ENCODE measurements around the gene ARHGAP26.

Gene ARHGAP26

DNA sequence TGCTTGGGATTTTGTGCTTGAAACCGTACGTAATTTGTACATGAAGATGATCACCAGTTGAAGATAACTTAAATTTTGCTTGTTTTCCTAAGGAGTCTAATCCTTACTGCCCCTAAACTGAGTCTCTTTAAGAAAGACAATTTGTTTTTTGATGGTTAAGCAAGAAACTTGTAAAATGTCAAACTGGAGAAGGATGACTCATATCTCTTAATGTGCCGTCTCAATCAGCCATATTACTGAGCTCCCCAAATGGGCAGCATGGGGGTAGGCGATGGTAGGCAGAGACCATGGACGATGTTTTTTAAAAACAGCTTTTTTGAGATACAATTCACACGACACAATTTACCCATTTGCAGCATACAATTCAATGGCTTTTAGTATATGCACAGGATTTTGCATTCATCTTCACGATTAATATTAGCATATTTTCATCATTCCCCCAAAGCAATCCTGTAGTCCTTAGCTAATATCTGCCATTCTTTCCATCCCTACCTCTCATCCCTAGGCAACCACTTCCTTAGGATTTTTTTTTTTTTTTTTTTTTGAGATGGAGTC lies 14.3 kb downstream of the ARHGAP26 start:
- DNase-seq (ENCODE audit: low read depth in 2 of 2), result no peak

DNA sequence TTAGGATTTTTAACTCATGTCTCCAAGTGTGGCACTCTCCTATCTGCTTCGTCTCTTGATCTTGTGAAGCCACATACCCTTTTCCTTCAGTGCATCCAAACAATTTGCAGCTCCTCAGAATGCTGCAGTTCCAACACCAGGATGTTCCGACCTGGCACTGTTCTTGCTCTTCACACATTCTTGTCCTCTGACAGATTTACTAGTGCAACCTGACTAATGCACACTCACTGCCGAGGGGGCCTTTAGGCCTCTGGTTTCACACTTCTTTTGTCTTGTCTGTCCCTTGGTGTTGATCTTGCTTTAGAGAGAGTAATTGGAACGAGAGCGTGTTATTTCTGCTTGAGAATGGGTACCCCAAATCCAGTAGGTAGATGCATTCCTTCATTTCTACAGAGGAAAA lies 15.0 kb downstream of the ARHGAP26 start:
- DNase-seq (ENCODE audit: low read depth in 2 of 2), result no peak

DNA sequence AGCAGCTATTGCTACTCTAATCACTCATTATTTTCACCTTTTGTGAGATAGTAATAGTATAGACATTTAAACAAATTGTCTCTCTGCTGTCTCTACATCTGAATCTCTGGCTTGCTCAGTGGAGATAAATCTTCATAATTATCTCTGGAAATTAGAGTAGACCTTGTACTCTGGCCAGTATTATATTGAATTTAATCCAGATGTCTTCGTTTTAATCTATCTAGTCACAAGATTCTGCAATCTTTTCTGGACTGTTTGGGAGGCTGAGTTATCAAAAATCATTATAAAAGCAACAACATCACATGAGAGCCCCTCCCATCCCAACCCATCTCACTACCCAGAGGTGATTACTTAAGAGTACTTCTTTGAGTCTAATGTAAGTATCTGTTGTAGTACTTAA lies 19.0 kb downstream of the ARHGAP26 start:
- no peak for DNase-seq (ENCODE audit: low read depth in 2 of 2)

GRCh38 chr5:142792012-142792864 lies 22.1 kb downstream of the ARHGAP26 start:
- no peak for DNase-seq (ENCODE audit: low read depth in 2 of 2)

DNA sequence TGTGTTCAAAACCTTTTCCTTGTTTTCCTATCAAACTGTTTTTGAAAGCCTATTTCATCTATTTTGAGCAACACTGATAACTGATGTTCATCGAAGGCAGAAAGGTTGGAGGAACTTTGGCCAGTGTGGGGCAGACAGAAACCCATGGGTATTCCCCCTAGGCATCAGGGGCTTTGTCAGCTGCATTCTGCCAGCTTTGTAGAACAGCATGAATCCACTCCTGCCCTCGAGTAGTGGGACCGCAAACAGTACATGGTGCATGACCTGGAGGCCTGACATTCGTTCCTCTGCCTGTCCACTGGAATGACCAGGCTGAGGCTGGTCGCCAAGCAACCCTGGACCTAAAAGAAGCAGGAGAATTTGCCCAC lies 22.7 kb downstream of the ARHGAP26 start:
- DNase-seq (ENCODE audit: low read depth in 2 of 2), result no peak

DNA sequence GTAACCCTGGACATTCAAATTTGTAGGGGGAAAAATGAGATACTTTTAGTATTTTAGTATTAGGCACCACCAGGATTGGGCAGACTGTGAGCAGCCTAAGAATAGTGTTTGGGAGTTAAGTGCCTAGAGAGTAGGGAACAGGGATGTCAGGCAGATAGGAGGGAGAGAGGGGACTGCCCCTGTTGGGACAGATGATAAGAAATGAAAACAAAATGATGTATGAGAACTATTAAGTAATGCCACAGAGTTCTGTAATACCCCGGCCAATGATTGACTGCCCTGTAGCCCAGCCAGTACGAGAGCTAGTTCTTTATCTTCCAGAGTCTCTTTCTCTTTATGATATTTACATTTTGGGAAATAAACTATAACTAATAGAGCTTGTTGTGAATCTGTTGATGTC lies 24.4 kb downstream of the ARHGAP26 start:
- DNase-seq (ENCODE audit: low read depth in 2 of 2), result no peak

DNA sequence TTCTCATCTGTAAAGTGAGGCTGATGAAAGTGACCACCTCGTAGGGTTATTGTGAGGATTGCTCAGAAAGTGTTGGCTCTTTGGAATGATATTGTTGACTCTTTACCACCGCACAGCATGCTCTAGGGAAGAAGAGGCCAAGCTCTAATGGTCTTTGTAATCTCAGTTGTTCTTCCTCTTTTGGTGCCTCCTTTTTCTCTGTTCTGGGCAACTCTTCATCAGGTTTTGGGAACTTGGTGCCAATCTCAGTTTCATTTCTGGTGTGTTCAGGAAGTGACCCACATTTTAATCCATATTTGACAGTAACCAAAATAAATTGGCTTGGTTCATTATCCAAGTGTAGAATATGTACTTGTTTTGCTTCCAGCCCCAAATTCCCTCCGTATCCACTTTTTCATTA lies 25.1 kb downstream of the ARHGAP26 start:
- DNase-seq (ENCODE audit: low read depth in 2 of 2), result no peak

- no peak for DNase-seq (ENCODE audit: low read depth in 2 of 2)
These were observed 26.4 kb downstream of the ARHGAP26 start for GRCh38 chr5:142796492-142797109.

GRCh38 chr5:142797420-142797819 lies 27.2 kb downstream of the ARHGAP26 start:
- no peak for DNase-seq (ENCODE audit: low read depth in 2 of 2)

- DNase-seq (ENCODE audit: low read depth in 2 of 2), result peak in 1 of 2 donors; percentile 8
These were observed 28.1 kb downstream of the ARHGAP26 start for GRCh38 chr5:142798099-142798770.

- peak in 1 of 2 donors; percentile 21 for DNase-seq (ENCODE audit: low read depth in 2 of 2)
These were observed 30.8 kb downstream of the ARHGAP26 start for GRCh38 chr5:142800776-142801494.

DNA sequence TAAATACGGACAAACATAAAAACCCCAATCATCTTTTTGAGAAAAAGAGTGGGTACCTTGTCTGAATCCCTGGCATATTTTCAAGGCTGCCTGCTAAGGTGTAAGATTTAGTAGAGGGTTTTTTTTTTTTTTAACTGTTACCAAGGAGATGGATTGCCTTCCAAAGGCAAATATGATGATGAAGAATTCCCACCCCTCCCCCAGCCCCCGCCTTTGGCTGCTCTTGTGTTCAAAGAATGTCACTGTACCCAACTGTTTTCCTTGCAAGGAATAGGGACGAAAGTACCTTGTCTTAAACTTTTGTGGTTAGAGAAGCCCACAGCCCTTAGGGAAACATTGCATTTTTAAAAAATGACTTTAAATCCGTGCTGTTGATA lies 31.3 kb downstream of the ARHGAP26 start:
- DNase-seq (ENCODE audit: low read depth in 2 of 2), result no peak

DNA sequence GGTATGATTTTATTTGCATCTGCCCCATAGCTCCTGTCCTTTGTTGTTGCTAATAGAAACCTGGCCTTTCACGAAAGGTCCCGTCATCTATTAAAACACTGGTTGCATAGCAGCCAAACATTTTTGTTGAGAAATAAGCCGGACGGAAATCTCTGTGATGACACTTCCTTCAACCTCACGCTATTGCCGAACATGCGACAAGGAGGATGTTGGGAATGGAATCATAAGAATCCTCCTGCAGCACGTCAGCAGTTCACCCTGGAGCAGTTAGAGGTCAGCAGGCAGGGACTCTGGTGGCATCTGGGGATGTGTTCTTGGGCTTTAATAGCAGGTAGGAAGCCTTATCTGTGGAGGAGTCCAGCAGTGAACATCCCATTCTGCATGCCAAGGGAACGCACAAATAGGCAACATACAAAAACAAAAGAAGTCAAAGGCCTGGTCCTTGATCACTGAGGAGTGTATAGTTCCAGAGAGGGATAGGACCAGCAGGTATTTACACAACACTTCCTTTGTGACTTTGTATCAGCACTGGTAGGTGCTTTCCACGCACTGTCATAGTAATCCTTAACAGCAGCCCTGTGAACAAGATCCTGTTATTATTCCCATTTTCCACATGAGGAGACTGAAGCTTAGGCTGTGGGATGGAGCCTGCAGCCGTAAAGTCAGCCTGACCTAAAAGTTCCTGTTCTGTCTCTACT lies 33.4 kb downstream of the ARHGAP26 start:
- no peak for DNase-seq (ENCODE audit: low read depth in 2 of 2)

DNA sequence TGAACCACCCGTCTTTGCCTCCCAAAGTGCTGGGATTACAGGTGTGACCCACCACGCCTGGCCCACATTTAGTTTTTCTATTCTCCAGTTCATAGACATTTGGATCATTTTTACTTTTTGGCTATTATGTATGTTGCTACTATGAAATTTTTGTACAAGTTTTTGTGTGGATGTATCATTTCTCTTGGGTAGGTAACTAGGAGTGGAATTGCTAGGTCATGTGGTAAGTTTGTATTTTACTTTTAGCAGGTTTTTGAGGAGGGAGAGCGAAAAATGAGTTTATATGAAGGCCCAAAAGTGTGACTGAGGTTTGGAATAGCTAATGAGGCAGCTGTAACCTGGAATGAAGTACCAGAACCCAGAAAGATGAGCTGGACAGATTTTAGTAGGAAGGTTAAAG lies 35.2 kb downstream of the ARHGAP26 start:
- DNase-seq (ENCODE audit: low read depth in 2 of 2), result no peak

- DNase-seq (ENCODE audit: low read depth in 2 of 2), result no peak
These were observed 36.7 kb downstream of the ARHGAP26 start for GRCh38 chr5:142806841-142807267.

DNA sequence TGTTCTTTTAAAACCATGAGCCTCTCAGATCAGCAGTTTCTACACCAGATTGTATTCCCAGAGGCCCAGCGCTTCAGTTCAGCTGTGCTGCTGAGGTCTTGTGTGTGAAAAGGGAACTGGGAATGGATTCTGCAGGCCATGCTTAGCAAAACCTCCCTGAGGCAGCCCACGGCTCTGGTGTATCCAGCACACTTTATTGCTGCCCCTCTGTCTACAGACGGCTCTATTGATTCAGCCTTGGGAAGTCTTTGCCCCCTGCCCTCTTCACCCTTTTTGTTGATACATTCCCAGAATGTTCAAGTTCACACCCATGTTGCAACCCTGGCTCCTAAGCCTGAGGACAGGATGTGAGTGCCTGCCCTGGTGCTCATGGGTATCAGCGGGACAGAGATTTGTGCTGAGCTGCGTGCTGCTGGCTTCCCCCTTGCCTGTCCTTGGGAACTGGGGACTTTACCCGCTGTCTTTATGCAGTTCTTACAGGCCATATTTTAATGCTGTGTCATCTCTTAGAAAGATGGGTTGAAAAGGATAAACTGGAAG lies 37.3 kb downstream of the ARHGAP26 start:
- DNase-seq (ENCODE audit: low read depth in 2 of 2), result no peak

DNA sequence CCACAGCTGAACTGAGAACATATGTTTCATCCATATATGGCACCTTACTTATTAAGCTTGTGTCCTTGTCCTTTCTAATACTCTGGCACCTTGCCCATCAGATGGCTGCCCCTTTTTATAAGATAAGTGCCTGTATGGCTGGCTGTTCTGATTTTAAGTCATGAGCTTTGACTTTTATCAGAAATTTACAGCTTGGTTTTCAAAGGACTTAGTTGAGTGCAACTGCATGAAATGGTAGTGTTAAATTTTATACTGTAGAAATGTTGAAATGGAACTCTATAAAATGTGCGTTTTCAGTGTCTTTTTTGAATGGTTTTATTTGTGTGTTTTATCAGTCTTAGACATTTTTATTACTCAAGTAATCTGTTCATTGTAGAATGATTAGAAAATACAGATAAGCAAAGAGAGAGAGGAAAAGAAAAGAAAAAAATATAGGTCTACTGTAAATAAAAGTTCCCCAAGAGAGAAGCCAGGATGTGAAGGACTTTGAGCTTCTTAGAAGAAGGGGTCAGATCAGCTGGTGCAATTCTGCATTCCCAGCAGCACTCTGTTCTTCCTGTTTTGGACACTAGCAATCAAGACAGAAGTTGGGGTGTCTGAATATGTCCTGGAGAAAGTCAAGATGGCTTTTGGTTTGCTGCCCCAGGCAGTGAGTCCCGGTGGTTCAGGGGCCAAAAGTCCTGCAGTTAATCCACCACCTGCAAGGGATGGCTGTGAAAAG lies 38.9 kb downstream of the ARHGAP26 start:
- no peak for DNase-seq (ENCODE audit: low read depth in 2 of 2)

DNA sequence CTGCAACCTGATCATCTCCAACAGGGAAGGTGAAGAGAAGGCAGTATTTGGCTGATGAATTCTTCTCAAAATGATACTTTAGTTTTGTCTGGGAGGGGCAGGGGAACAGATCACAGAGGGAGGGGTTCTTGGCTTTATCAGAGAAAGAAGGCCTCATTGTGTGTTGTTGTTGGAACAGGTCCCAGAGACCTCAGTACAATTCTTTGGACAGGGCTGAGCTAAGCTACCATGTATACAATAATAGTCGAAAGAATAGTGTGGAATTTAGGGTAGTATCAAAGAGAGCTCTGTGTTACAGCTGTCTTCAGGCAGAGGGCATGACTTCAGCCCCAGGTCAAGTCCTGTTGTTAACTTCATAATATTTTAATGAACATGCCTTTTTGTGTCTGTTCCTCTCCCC lies 39.9 kb downstream of the ARHGAP26 start:
- no peak for DNase-seq (ENCODE audit: low read depth in 2 of 2)

- DNase-seq (ENCODE audit: low read depth in 2 of 2), result no peak
These were observed 40.6 kb downstream of the ARHGAP26 start for GRCh38 chr5:142810743-142811290.

Data from stimulated activated CD8-positive, alpha-beta memory T cell treated with anti-CD3 and anti-CD28 coated beads, Interleukin-7, amount 100 ng/mL, for 4 hours (primary cell).